WTC11 (cell line): ENCODE results near the gene SDF2. TPM values are rescaled to one million over a fixed set of nuclear protein-coding genes. Genes with fewer than 3 reads are reported as not detected.
"Not testable (repeated sequence)": the region's sequence is repeated elsewhere in the genome, so short reads cannot be mapped to it uniquely, and the experiment has no call there.

Experiments used
- ATAC-seq: fragments of 200-7000 bp; cut with Tn5 transposase; 2 replicates; pipeline ENCODE4 v1.10.0; 2021; ENCODE audit warnings: mild to moderate bottlenecking, moderate library complexity
- CTCF ChIA-PET: fragments of 300-600 bp; sonication (Branson Sonifier 250); formaldehyde crosslinking; loops from one replicate; lab custom pipeline; 2021; ENCODE audit warnings: antibody characterized with exemption; lab: Charles Lee
- POLR2A ChIA-PET: fragments of 350-600 bp; sonication (Branson Sonifier 250); formaldehyde crosslinking; loops from one replicate; lab custom pipeline; 2021; ENCODE audit warnings: antibody characterized with exemption; lab: Charles Lee
- DNase-seq: peaks from one replicate; pipeline ENCODE4 v3.0.0; 2021; ENCODE audit warnings: low spot score
- H3K27ac Mint-ChIP-seq: 2 replicates; pipeline ENCODE4 v1.8.0; 2021; ENCODE audit warnings: mixed read lengths
- H3K27me3 Mint-ChIP-seq: 2 replicates; pipeline ENCODE4 v1.8.0; 2021; ENCODE audit warnings: low read depth, mild to moderate bottlenecking, moderate library complexity, mixed read lengths
- H3K36me3 Mint-ChIP-seq: 2 replicates; pipeline ENCODE4 v1.8.0; 2021; ENCODE audit warnings: mixed read lengths
- H3K4me1 Mint-ChIP-seq: 2 replicates; pipeline ENCODE4 v1.8.0; 2022; ENCODE audit warnings: mixed read lengths
- H3K4me3 Mint-ChIP-seq: 2 replicates; pipeline ENCODE4 v1.8.0; 2021; ENCODE audit warnings: mild to moderate bottlenecking, moderate library complexity, mixed read lengths
- H3K9me3 Mint-ChIP-seq: 2 replicates; pipeline ENCODE4 v1.8.0; 2021; ENCODE audit warnings: mixed read lengths
- AFF4 ChIP-seq: sonication (generic); formaldehyde crosslinking; IDR thresholded peaks from 2 replicates; pipeline ENCODE4 v1.8.1; 2023; ENCODE audit warnings: mild to moderate bottlenecking, missing genetic modification reagents, borderline replicate concordance
- CDX4 ChIP-seq: fragments of 250-450 bp; sonication (Bioruptor Pico); IDR thresholded peaks from 2 replicates; pipeline ENCODE4 v1.9.0; 2021; ENCODE audit warnings: moderate library complexity, mild to moderate bottlenecking, inconsistent platforms, borderline replicate concordance
- IRF1 ChIP-seq: sonication (generic); formaldehyde crosslinking; IDR thresholded peaks from 2 replicates; pipeline ENCODE4 v1.8.0; 2023; ENCODE audit warnings: missing genetic modification reagents
- MYBL2 ChIP-seq: sonication (generic); formaldehyde crosslinking; IDR thresholded peaks from 2 replicates; pipeline ENCODE4 v1.8.1; 2023; ENCODE audit warnings: mild to moderate bottlenecking, moderate library complexity, missing genetic modification reagents
- NR3C1 ChIP-seq: sonication (generic); formaldehyde crosslinking; conservative IDR thresholded peaks from 2 replicates; pipeline ENCODE4 v1.8.1; 2023; ENCODE audit warnings: low read depth, mild to moderate bottlenecking, missing genetic modification reagents
- ZNF317 ChIP-seq: sonication (generic); formaldehyde crosslinking; IDR thresholded peaks from 2 replicates; pipeline ENCODE4 v1.8.1; 2023; ENCODE audit warnings: low read depth, mild to moderate bottlenecking, moderate library complexity, missing genetic modification reagents, borderline replicate concordance
- total RNA-seq: library from RNA; stranded (reverse); gene quantifications from 3 replicates; pipeline ENCODE4 v1.2.3, GENCODE V29; 2021

The SDF2 gene
- total RNA-seq, 1 experiment from 2014 or later, result 49.4 TPM

- no peak for ATAC-seq
- Mint-ChIP-seq H3K4me3 (peak overlapping the region; percentile 99), H3K9me3 (peaks cover 15% of the 10 kb centered on the region), H3K27me3 (0 out of 2 replicates have a peak, but pooled peaks cover 3% of the 10 kb centered on the region), H3K4me1 (peaks cover 20% of the 10 kb centered on the region), H3K27ac (peak overlapping the region; percentile 100), H3K36me3 (peaks cover 33% of the 10 kb centered on the region)
- ChIA-PET CTCF (interaction anchor here (0.5 kb wide), 1 partner anchor 63 kb away, joined by 3 read pairs; no protein-coding TSS in a partner anchor), POLR2A (no interaction called here)
- no peak for DNase-seq
- TF ChIP-seq AFF4 (CRISPR knock-in tag) (no peak), IRF1 (CRISPR knock-in tag) (no peak), CDX4 (no peak), NR3C1 (CRISPR knock-in tag) (no peak)
Measured at GRCh38 chr17:28663723-28664122, 2.0 kb upstream of the SDF2 start.

GRCh38 chr17:28662527-28662829 is 772 bp upstream of the SDF2 start:
- Mint-ChIP-seq H3K9me3 (peaks cover 21% of the 10 kb centered on the region), H3K4me1 (peaks cover 20% of the 10 kb centered on the region), H3K27ac (peak overlapping the region; percentile 100), H3K36me3 (peaks cover 44% of the 10 kb centered on the region), H3K4me3 (peak overlapping the region; percentile 99), H3K27me3 (0 out of 2 replicates have a peak, but pooled peaks cover 3% of the 10 kb centered on the region)
- ChIA-PET CTCF (interaction anchor here (1.0 to 3.5 kb wide), 6 partner anchors 16 to 101 kb away, joined by 3 to 38 read pairs (median 8); partner anchors contain the start of gene BLTP2), POLR2A (interaction anchor here (1.0 to 2.5 kb wide), 4 partner anchors 16 to 65 kb away, joined by 4 to 13 read pairs (median 8); partner anchors contain the start of genes BLTP2 and PROCA1)
- 0 out of 2 replicates have a peak, but pooled peaks have one; percentile 22 for TF ChIP-seq MYBL2 (CRISPR knock-in tag)
- TF ChIP-seq ZNF317 (CRISPR knock-in tag), result no peak
- ATAC-seq (no peak; the same call in 1 of the 2 replicates), DNase-seq (no peak)

GRCh38 chr17:28659497-28659881 is 2.2 kb downstream of the SDF2 start:
- H3K4me3 Mint-ChIP-seq, DNase-seq, CTCF ChIA-PET, ATAC-seq, H3K27me3 Mint-ChIP-seq, H3K27ac Mint-ChIP-seq, POLR2A ChIA-PET: not testable (repeated sequence)
- H3K4me1 Mint-ChIP-seq, result peaks cover 20% of the 10 kb centered on the region
- H3K36me3 Mint-ChIP-seq, result peaks cover 35% of the 10 kb centered on the region
- H3K9me3 Mint-ChIP-seq, result peaks cover 21% of the 10 kb centered on the region

GRCh38 chr17:28658766-28659496 is 2.8 kb downstream of the SDF2 start:
- peaks cover 18% of the 10 kb centered on the region for H3K4me1 Mint-ChIP-seq
- peaks cover 35% of the 10 kb centered on the region for H3K36me3 Mint-ChIP-seq
- H3K27ac Mint-ChIP-seq, H3K4me3 Mint-ChIP-seq, POLR2A ChIA-PET, ATAC-seq, CTCF ChIA-PET, H3K27me3 Mint-ChIP-seq: not testable (repeated sequence)
- peak; percentile 19 for DNase-seq
- H3K9me3 Mint-ChIP-seq, result peaks cover 21% of the 10 kb centered on the region

GRCh38 chr17:28658342-28658741 is 3.4 kb downstream of the SDF2 start:
- POLR2A ChIA-PET, DNase-seq, H3K27ac Mint-ChIP-seq, H3K4me3 Mint-ChIP-seq, ATAC-seq, CTCF ChIA-PET, H3K27me3 Mint-ChIP-seq: not testable (repeated sequence)
- peaks cover 14% of the 10 kb centered on the region for H3K4me1 Mint-ChIP-seq
- peaks cover 21% of the 10 kb centered on the region for H3K9me3 Mint-ChIP-seq
- H3K36me3 Mint-ChIP-seq, result peaks cover 35% of the 10 kb centered on the region
